ENCODE data around the gene INPP4A. TPM values are rescaled to one million over a fixed set of nuclear protein-coding genes. Genes with fewer than 3 reads are reported as not detected.

The INPP4A gene
- total and polyA plus RNA-seq, 10 of the 15 experiments (the other 5 are each of a cell fraction or from before 2014, with no cell fraction given) = 4.7 to 62.3 (median 36.9) TPM

- TF ChIP-seq, protein P1, sequence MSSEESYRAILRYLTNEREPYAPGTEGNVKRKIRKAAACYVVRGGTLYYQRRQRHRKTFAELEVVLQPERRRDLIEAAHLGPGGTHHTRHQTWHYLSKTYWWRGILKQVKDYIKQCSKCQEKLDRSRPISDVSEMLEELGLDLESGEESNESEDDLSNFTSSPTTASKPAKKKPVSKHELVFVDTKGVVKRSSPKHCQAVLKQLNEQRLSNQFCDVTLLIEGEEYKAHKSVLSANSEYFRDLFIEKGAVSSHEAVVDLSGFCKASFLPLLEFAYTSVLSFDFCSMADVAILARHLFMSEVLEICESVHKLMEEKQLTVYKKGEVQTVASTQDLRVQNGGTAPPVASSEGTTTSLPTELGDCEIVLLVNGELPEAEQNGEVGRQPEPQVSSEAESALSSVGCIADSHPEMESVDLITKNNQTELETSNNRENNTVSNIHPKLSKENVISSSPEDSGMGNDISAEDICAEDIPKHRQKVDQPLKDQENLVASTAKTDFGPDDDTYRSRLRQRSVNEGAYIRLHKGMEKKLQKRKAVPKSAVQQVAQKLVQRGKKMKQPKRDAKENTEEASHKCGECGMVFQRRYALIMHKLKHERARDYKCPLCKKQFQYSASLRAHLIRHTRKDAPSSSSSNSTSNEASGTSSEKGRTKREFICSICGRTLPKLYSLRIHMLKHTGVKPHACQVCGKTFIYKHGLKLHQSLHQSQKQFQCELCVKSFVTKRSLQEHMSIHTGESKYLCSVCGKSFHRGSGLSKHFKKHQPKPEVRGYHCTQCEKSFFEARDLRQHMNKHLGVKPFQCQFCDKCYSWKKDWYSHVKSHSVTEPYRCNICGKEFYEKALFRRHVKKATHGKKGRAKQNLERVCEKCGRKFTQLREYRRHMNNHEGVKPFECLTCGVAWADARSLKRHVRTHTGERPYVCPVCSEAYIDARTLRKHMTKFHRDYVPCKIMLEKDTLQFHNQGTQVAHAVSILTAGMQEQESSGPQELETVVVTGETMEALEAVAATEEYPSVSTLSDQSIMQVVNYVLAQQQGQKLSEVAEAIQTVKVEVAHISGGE (CRISPR knock-in tag; IDR thresholded peaks at IDR 0.05) = no peak
- TF ChIP-seq TARDBP (IDR thresholded peaks at IDR 0.05; ENCODE audit: borderline replicate concordance) (no peak), ETV6 (conservative IDR thresholded peaks at IDR 0.05 in 1 of 2, IDR thresholded peaks at IDR 0.05 in 1 of 2; ENCODE audit: borderline replicate concordance in 1 of 2, low read depth in 1 of 2) (0 out of 4 replicates have a peak, but pooled peaks of 1 of the 2 experiments have one; percentile 12), RUNX3 (IDR thresholded peaks at IDR 0.05; ENCODE audit: low read length) (no peak), BHLHE40 (IDR thresholded peaks at IDR 0.05; ENCODE audit: borderline replicate concordance in 1 of 2, low read depth in 2 of 2, low read length in 1 of 2) (peak in 1 of 2 experiments; percentile 19; a peak in 1 of 4 replicates)
- TF ChIP-seq, protein P2, sequence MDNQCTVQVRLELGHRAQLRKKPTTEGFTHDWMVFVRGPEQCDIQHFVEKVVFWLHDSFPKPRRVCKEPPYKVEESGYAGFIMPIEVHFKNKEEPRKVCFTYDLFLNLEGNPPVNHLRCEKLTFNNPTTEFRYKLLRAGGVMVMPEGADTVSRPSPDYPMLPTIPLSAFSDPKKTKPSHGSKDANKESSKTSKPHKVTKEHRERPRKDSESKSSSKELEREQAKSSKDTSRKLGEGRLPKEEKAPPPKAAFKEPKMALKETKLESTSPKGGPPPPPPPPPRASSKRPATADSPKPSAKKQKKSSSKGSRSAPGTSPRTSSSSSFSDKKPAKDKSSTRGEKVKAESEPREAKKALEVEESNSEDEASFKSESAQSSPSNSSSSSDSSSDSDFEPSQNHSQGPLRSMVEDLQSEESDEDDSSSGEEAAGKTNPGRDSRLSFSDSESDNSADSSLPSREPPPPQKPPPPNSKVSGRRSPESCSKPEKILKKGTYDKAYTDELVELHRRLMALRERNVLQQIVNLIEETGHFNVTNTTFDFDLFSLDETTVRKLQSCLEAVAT (IDR thresholded peaks at IDR 0.05) = 0 out of 2 replicates have a peak, but pooled peaks have one; percentile 48
Measured at GRCh38 chr2:98455494-98455976, 10.9 kb downstream of the INPP4A start (continued).

Data from GM12878 (cell line).